HG02938 (cell line): ENCODE measurements around the gene PLEKHF1.

ENCODE experiments used
- ATAC-seq: cut with Tn5 transposase; IDR thresholded peaks from one replicate; pipeline ENCODE4 v1.9.1; 2021; ENCODE audit warnings: mild to moderate bottlenecking, moderate library complexity; ENCODE audit not compliant: unreplicated experiment

PLEKHF1 gene

DNA sequence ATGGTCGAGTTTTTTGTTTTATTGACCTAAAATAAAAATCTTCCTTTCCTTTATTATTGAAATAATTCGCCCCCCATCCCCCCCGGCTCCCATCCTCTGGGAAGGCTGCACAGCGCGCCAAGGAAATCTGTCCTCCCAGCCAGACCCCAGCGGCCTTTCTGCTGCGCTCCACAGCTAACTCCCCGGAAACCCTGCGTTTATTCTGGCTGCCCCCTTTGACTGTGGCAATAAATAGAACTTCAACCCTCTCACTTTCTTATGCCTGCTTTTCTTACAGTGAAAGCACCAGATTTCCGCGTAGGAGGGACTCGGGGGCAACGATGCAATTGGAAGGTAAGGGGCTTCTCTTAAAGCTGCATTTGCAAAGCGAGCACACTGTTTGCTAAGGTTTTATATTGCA lies 59.5 kb downstream of the PLEKHF1 start:
- no peak for ATAC-seq
